ENCODE results near the gene GABARAP.
"Not testable (repeated sequence)": the region's sequence is repeated elsewhere in the genome, so short reads cannot be mapped to it uniquely, and the experiment has no call there.

GABARAP gene

GRCh38 chr17:7260651-7261378 lies 18.6 kb upstream of the GABARAP start:
- no peak for DNase-seq

- DNase-seq, result no peak
These were observed 17.9 kb upstream of the GABARAP start for GRCh38 chr17:7260151-7260550.

GRCh38 chr17:7259555-7259889 lies 17.3 kb upstream of the GABARAP start:
- no peak for DNase-seq

GRCh38 chr17:7258731-7259554 lies 16.7 kb upstream of the GABARAP start:
- no peak for DNase-seq

- no peak for DNase-seq
These were observed 14.7 kb upstream of the GABARAP start for GRCh38 chr17:7256766-7257456.

- no peak for DNase-seq
These were observed 12.3 kb upstream of the GABARAP start for GRCh38 chr17:7254511-7254910.

GRCh38 chr17:7253082-7253481 lies 10.8 kb upstream of the GABARAP start:
- no peak for DNase-seq

GRCh38 chr17:7252176-7253043 lies 10.2 kb upstream of the GABARAP start, which contains the start of gene ELP5:
Gene ELP5 (plus strand): TSS chr17:7252215. CDS start chr17:7252551, 336 bp downstream.
- peak; percentile 89 to 98 for DNase-seq

- DNase-seq, result peak; percentile 98 to 99
These were observed 9.5 kb upstream of the GABARAP start, which contains the start of gene CTDNEP1 for GRCh38 chr17:7251661-7252175. Gene CTDNEP1 (minus strand): TSS chr17:7251734. CDS start chr17:7251296, 438 bp downstream.

GRCh38 chr17:7250695-7251627 lies 8.7 kb upstream of the GABARAP start:
- no peak for DNase-seq

GRCh38 chr17:7249830-7250229 lies 7.6 kb upstream of the GABARAP start:
- DNase-seq, result no peak

- DNase-seq, result no peak
These were observed 7.0 kb upstream of the GABARAP start for GRCh38 chr17:7249214-7249613.

- DNase-seq, result no peak
These were observed 6.5 kb upstream of the GABARAP start for GRCh38 chr17:7248796-7249195.

- DNase-seq, result no peak
These were observed 4.5 kb upstream of the GABARAP start for GRCh38 chr17:7246779-7247178.

GRCh38 chr17:7243838-7244237 lies 1.6 kb upstream of the GABARAP start:
- DNase-seq, result not testable (repeated sequence)

GRCh38 chr17:7243453-7243729 lies 1.1 kb upstream of the GABARAP start:
- DNase-seq, result no peak

GRCh38 chr17:7242717-7243452 lies 636 bp upstream of the GABARAP start:
- peak; percentile 91 to 94 for DNase-seq

GRCh38 chr17:7241090-7241733 lies 1.0 kb downstream of the GABARAP start:
- no peak for DNase-seq

- DNase-seq, result peak in 1 of 2 donors; percentile 8
These were observed 1.9 kb downstream of the GABARAP start for GRCh38 chr17:7240375-7240774.

Data from bone marrow (tissue), 2 donors.